Measurements from ENCODE around the gene ELF2. TPM values are rescaled to one million over a fixed set of nuclear protein-coding genes. Genes with fewer than 3 reads are reported as not detected.

Gene ELF2
- total RNA-seq, 4 donors from 2014 or later, result 51.3 to 64.9 (median 64.2) TPM

GRCh38 chr4:139014371-139015268, 162.4 kb downstream of the ELF2 start:
- TF ChIP-seq CTCF (IDR thresholded peaks at IDR 0.05; ENCODE audit: low read depth), result no peak

- no peak for TF ChIP-seq CTCF (IDR thresholded peaks at IDR 0.05; ENCODE audit: low read depth)
Measured at GRCh38 chr4:139011225-139011950, 165.6 kb downstream of the ELF2 start.

- TF ChIP-seq CTCF (IDR thresholded peaks at IDR 0.05; ENCODE audit: low read depth), result no peak
Measured at GRCh38 chr4:139009702-139010101, 167.3 kb downstream of the ELF2 start.

- TF ChIP-seq CTCF (IDR thresholded peaks at IDR 0.05; ENCODE audit: low read depth), result no peak
Measured at GRCh38 chr4:139007640-139008039, 169.4 kb downstream of the ELF2 start.

Small RNAs within 50 kb of the gene (small RNA-seq; reads per million reads assigned to genes)
- not detected for gene RF00017
- 0.49 reads per million for gene RF00019
- not detected for gene RN7SL382P
- not detected for gene RNU6-531P

Other genes starting within 250 kb of the ELF2 start
- gene NOCT, start 161.4 kb downstream of the ELF2 start, total RNA-seq, result 10 to 100 TPM in 1 of 4 donors, 1 to 10 TPM in 3; 3.1 to 17.1 (median 7.8) TPM
- gene MGARP, start 103.0 kb upstream of the ELF2 start, total RNA-seq, result under 1 TPM in 1 of 4 donors, not detected in 3; 0.65 TPM
- 10 to 100 TPM; 17.1 to 63.8 (median 25.2) TPM for gene NAA15, start 124.3 kb upstream of the ELF2 start, total RNA-seq
- 10 to 100 TPM; 27.2 to 48.9 (median 28.1) TPM for gene NDUFC1, start 125.3 kb upstream of the ELF2 start, total RNA-seq